Ureter (tissue), 1 donor: ENCODE results near the gene CD276. TPM values are rescaled to one million over a fixed set of nuclear protein-coding genes. Genes with fewer than 3 reads are reported as not detected.

ENCODE experiments used
- DNase-seq: peaks from one replicate; pipeline ENCODE4 v3.0.0-alpha.2; 2020; ENCODE audit warnings: low spot score
- total RNA-seq: library from RNA; stranded (reverse); gene quantifications from one replicate; pipeline ENCODE4 v1.2.4, GENCODE V29; 2023
- donor health status: DM: yes; HTN: yes; CAD: no.

The CD276 gene
- total RNA-seq, 1 donor from 2014 or later, result 26.9 TPM

- DNase-seq, result no peak
These were observed 63.8 kb downstream of the CD276 start for GRCh38 chr15:73747847-73748590.

- no peak for DNase-seq
These were observed 64.5 kb downstream of the CD276 start for GRCh38 chr15:73748730-73749129.

GRCh38 chr15:73749533-73749932 is 65.3 kb downstream of the CD276 start:
- DNase-seq, result no peak

DNA sequence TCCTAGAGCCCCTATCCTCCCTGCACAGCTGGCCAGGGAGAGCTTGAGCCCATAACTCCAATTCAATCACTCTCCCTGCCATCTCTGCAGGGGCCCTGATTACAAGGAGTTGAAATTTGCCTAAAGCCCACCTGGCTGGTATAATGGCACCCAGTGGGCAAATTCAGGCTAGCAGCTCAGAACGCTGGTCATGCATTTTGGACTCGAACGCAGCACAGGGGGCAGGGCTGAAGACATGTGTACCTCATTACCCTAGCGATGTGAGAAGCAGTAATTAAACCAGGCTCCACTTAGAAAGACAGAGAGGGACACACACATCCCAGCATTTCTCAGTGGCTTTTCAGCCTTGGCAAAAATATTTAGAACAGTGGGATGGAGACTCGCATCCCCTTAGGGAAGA is 65.8 kb downstream of the CD276 start:
- no peak for DNase-seq

GRCh38 chr15:73750438-73750837 is 66.3 kb downstream of the CD276 start:
- no peak for DNase-seq

DNA sequence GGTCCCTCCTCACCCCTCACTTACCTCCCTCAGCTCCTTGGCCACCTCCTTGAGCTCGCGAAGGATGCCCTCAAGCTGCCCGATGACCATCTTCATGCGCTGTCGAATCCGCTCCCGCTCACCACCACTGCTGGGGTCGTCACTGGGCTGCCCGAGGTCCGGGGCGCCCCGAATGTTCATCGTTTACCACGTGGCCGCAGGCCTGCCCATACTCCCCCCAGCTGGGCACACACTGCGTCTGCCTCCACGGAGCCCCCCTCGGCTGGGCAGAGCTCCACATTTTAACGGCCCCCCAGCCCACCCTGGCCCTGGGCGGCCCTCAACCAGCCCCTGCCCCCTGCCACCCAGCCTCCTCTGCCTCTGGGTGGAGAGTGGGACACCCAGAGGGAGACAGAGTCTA is 66.8 kb downstream of the CD276 start:
- DNase-seq, result no peak

DNA sequence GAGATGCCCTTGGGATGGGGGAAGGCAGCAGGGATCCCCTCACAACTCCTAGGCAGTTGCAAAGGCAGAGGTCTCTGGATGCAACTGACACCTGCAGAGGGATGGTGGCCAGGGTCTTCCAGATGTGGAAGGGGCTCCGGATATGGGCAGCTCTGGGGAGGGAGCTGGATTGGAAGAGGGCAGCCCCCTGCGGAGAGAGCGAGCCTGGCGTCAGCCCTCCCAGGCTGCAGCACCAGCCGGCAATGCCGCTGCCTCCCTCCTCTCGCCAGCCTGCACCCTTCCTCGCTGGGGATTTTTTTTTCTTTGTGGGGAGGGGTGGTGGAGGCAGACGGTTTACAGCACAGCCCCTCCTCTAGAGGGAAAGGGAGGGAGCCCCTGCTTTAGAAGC is 67.3 kb downstream of the CD276 start:
- DNase-seq, result no peak

- no peak for DNase-seq
These were observed 68.0 kb downstream of the CD276 start for GRCh38 chr15:73751899-73752805.

- no peak for DNase-seq
These were observed 68.6 kb downstream of the CD276 start for GRCh38 chr15:73752806-73753193.

DNA sequence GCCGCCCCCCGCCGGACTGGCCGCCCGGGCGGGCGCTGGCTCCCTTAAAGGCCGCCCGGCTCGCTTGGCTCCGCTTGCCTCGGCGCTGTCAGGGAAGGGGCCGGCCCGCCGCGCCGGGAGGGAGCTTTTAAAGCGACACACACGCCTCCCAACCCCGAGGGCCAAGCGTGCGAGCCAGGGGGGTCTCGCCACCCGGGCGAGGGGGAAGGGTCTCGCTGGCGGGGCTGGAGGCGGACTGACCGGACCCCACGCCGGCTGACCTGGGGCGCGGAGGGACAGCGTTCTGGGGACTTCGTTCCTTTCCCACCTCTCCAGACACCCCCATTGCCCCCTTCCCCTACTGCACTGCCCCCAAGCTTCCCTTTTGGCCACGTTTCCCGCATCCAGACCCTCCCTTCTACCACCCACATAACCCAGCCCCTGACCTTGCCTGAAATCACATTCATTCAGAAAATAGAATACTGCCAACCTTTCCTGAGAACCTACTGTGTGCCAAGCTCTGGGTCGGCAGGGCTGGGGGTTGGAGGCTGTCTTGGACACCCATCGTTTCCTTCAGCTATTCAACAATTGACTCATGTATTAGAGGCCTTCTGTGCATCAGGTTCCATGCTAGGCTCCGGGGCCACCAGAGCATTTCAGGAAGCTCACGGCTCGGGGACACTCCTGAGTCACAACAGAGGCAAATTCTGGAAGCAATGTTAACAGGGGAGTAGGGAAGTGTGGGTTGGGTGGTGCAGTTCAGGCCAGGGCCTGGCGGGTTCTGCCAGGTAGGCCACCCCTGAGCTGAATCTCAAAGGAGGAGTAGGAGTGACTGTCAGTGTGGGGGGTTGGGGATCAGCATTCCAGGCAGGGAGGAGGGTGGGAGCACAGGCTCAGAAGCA is 69.3 kb downstream of the CD276 start, which contains the start of gene INSYN1:
INSYN1 (minus strand) TSS at position 102 of the 881 bp plus-strand sequence. CDS start 2,221 bp downstream, outside the sequence.
- no peak for DNase-seq

DNA sequence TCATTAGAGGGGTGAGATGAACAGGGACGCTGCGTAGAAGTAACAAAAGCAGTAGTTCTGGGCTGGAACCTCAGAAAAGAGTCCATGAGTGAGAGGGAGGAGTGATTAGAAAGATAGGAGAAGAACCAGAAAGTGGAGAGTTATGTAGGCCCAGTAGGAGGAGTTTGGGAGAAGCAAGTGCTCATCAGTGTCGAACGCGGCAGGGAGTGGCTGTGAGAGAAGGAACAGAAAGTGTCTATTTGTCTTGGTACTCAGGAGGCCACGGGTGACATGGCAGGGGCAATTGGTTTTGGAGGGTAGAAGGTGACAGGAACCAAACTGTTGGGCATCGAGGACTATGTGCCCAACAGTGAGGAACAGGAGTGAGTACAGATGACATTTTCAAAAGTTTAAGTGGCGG is 70.3 kb downstream of the CD276 start:
- DNase-seq, result no peak

- DNase-seq, result no peak
These were observed 71.3 kb downstream of the CD276 start for GRCh38 chr15:73755481-73755880.

DNA sequence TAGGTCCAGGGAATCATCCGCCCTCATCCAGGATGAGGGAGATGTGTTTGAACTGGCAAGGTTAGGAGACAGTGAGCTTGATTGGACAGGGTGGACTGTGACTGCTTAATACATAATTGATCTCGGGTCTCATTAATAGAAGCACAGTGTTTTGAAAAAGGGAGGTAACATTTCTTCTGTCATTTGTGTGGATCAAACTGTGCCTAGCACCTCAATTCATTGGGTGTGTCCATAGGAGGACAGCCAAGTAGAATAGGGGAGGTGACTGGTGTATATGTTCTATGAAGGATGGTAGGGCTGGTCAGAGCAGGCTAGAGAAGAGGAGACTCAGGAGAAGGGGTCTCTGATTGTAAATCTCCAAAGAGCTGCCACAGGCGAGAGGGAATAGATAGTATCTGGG is 71.8 kb downstream of the CD276 start:
- no peak for DNase-seq

- no peak for DNase-seq
These were observed 72.2 kb downstream of the CD276 start for GRCh38 chr15:73756390-73756789.

DNA sequence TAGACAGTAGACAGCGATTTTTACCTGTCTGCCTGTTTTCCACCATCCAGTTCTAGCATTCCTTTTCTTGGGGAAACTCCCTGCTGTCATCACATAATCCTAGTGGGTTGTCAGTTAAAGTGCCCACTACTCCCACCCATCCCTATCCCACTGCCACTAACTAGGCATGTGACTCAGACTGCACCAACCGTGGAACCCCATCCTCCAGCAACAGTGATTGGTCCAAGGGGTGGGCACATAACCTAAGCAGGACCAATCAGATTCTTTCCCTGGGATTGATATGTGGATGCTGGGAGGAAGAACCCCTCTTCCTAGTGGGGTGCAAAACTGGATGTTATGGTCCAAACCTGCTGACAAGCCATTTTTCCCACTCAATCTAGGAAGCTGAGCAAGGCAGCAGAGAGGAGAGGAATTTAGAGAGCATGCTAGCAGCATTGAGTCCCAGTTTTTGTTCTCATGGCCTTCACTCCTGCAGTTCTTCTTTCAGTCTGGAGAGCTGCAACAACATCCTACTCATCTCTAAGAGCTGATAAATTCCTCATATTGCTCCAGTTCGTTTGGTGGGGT is 72.8 kb downstream of the CD276 start:
- no peak for DNase-seq

- no peak for DNase-seq
These were observed 73.4 kb downstream of the CD276 start for GRCh38 chr15:73757571-73757970.

- no peak for DNase-seq
These were observed 74.3 kb downstream of the CD276 start for GRCh38 chr15:73758461-73758860.

DNA sequence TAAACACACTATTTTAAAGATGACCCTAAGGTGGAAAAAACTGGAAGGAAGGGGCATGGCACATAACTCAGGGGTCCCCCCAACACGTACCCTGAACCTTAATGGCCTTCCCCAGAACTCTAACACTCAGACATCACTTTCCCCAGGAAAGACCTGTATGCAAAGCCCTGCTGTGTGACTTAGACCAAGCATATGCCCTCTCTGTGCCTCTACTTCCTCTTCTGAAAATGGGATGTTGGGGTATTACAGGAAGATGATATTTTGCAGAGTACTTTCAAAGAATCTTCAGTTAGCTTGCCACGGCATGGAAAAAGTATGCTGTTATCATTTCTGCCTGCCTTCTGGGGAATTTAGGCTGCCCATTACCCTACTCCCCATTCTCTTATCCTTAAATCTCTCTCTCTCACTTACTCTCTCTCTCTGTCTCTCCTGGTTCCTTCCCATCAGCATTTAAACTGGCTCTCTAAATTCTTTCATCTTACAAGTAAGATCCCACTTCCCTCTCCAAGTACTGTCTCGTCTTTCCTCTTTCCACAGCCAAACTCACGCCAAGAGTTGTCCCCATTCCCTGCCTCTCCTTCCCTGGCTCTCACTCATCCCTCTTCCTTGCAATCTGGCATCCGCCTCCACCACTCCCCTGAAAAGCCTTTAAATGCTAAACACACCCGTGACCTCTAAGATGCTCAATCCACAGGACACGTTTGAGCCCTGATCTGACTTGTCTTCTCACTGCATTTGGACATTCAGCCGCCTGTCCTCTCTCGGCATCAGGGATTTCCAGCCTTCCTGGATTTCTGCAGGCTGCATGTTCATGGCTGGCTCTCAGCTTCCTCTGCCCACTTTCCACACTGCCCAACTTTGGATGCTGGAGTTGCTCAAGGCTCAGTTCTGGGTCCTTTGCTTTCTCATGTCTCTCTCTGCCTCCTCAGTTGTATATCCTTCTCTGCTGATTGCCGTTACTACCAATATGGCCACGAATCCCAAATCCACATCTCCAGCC is 76.4 kb downstream of the CD276 start:
- DNase-seq, result no peak

DNA sequence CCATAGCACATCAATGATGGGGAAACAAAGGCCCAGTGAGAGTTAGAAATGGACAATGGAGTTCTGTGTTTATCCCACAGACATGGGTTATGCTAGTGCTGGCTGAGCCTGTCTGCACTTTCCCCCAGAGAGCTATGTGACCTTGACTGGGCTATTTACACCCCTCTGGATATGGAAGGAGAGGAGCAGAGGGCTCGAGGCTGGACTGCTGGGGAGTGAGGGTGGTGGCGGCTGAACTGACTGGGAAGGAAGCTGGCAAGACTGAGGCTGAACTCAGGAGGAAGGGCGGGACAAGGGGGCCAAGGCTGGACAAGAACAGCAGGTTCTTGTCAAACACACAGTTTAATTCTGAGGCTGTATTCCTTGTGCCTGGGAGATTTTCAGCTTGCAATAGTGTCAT is 79.7 kb downstream of the CD276 start:
- DNase-seq, result no peak
